ENCODE data around the gene AGMAT. TPM values are rescaled to one million over a fixed set of nuclear protein-coding genes. Genes with fewer than 3 reads are reported as not detected.

The AGMAT gene
- total and polyA plus RNA-seq, 10 donors = 1.4 to 6.1 (median 3.2) TPM

DNA sequence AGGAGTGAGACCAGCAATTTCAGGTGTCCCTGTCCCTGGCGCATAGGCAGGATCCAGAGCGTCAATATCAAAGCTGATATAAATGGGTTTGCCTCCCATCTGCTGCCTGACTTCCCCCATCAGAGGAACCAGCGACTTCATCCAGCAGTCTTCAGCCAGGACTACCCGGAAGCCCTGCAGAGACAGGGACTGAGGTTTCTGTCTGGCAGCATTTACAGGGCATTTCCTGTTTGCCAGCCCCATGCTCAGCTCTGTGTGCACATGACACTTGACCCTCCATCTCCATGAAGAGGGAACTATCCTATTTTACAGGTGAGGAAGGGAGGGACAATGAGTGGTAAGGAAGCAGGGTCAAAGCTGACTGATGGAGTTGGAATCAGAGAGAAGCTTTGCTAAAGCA is 7.2 kb downstream of the AGMAT start:
- TF ChIP-seq POLR2AphosphoS5 (IDR thresholded peaks at IDR 0.05) (no peak), POLR2A (IDR thresholded peaks at IDR 0.05) (no peak)
- TF ChIP-seq, protein P1, sequence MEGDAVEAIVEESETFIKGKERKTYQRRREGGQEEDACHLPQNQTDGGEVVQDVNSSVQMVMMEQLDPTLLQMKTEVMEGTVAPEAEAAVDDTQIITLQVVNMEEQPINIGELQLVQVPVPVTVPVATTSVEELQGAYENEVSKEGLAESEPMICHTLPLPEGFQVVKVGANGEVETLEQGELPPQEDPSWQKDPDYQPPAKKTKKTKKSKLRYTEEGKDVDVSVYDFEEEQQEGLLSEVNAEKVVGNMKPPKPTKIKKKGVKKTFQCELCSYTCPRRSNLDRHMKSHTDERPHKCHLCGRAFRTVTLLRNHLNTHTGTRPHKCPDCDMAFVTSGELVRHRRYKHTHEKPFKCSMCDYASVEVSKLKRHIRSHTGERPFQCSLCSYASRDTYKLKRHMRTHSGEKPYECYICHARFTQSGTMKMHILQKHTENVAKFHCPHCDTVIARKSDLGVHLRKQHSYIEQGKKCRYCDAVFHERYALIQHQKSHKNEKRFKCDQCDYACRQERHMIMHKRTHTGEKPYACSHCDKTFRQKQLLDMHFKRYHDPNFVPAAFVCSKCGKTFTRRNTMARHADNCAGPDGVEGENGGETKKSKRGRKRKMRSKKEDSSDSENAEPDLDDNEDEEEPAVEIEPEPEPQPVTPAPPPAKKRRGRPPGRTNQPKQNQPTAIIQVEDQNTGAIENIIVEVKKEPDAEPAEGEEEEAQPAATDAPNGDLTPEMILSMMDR (IDR thresholded peaks at IDR 0.05 in 8 of 11, conservative IDR thresholded peaks at IDR 0.05 in 3 of 11) = no peak
- intact Hi-C loops (cut with DNase I; ENCODE audit: low total_unique reads) = no loop called here
- H3K27me3 ChIP-seq (replicated peaks in 1 of 7) = no peaks in the 10 kb centered on the region
- H3K27ac ChIP-seq = peak overlapping the region in 2 of 8 donors; percentile 84 to 89
- H3K9me3 ChIP-seq = no peaks in the 10 kb centered on the region
- no peak for DNase-seq
- H3K4me3 ChIP-seq = no peak overlapping the region
- H3K4me1 ChIP-seq = peaks cover 0 to 42% (median 27%) of the 10 kb centered on the region in 6 donors
- peaks cover 0 to 12% (median 6%) of the 10 kb centered on the region in 6 donors for H3K36me3 ChIP-seq
- 46 to 88% (median 69%) methylated on average over 4 of the region's 4 CpGs for WGBS, 5 donors

DNA sequence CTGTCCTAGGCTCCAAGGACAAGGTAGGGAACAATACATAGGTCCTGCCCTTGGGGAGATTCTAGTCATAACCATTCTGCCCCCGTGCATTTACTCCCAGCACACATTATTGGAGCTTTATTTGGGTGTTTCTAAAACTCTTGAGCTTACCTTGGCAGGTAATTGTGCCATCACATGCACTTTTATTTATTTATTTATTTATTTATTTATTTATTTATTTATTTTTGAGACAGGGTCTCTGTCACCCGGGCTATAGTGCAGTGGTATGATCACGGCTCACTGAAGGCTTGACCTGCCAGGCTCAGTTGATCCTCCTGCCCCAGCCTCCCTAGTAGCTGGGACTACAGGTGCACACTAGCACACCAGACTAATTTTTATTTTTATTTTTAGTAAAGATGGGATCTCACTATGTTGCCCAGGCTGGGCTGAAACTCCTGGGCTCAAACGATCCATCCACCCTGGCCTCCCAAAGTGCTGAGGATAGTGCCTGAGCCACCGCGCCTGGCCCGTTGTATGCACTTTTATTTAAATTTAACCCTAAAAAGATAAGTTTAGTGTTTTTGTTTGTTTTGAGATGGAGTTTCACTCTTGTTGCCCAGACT is 9.2 kb downstream of the AGMAT start:
- no peak for DNase-seq
- Histone ChIP-seq H3K27ac (no peak overlapping the region), H3K9me3 (no peaks in the 10 kb centered on the region), H3K4me3 (no peak overlapping the region), H3K4me1 (peaks cover 0 to 59% (median 33%) of the 10 kb centered on the region in 6 donors), H3K27me3 (replicated peaks in 1 of 7) (no peaks in the 10 kb centered on the region), H3K36me3 (peaks cover 0 to 26% (median 6%) of the 10 kb centered on the region in 6 donors)
- TF ChIP-seq, protein P1 (IDR thresholded peaks at IDR 0.05 in 8 of 11, conservative IDR thresholded peaks at IDR 0.05 in 3 of 11) = no peak
- TF ChIP-seq POLR2AphosphoS5 (IDR thresholded peaks at IDR 0.05) = no peak
- TF ChIP-seq POLR2A (IDR thresholded peaks at IDR 0.05) = no peak
- WGBS, 5 donors = 94 to 96% (median 95%) methylated on average over 7 of the region's 7 CpGs
- intact Hi-C loops (cut with DNase I; ENCODE audit: low total_unique reads) = no loop called here

DNA sequence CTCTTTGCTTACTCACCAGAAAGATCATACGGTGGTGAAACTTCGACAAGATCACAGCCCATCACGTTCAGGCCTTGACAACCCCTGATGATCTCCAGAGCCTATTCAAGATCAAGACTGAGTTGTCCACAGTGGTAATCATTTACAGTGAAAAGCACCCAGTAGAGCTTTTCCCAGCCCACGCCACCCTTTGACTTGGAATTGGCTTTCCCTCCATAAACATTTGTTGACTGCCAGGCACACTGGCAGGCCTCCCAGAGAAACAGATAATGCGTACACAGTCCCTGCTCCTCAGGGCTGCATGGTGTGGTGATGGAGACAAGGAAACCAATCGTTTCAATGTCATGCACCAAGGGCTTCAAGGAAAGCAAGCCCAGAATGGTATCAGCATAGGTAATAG is 10.1 kb downstream of the AGMAT start:
- Histone ChIP-seq H3K36me3 (peaks cover 0 to 35% (median 10%) of the 10 kb centered on the region in 6 donors), H3K4me1 (peaks cover 0 to 54% (median 26%) of the 10 kb centered on the region in 6 donors), H3K4me3 (no peak overlapping the region), H3K27me3 (replicated peaks in 1 of 7) (no peaks in the 10 kb centered on the region), H3K9me3 (no peaks in the 10 kb centered on the region), H3K27ac (no peak overlapping the region)
- intact Hi-C loops (cut with DNase I; ENCODE audit: low total_unique reads) = no loop called here
- no peak for DNase-seq
- WGBS, 5 donors = 86 to 96% (median 93%) methylated on average over 6 of the region's 6 CpGs
- TF ChIP-seq POLR2AphosphoS5 (IDR thresholded peaks at IDR 0.05) (no peak), POLR2A (IDR thresholded peaks at IDR 0.05) (no peak)
- TF ChIP-seq, protein P1 (IDR thresholded peaks at IDR 0.05 in 8 of 11, conservative IDR thresholded peaks at IDR 0.05 in 3 of 11) = no peak

DNA sequence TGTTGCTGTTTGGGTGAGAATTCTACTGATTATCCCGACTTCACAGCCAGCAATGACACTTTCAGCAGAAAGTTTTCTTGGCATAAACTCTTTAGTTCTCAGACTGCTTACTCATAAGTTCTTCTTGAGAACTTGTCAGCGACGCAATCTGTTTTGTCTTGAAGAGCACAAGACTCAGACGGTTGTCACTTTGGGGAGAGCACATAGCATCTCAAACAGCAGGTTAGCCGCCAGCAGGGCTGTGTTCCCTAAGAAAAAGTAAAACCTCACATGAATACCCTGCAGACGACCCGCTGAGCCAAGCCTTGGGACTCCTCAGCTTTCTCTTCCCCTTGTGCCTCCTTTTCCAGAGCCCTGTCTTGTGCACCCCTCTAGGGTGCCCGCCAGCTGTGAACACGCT is 11.4 kb downstream of the AGMAT start:
- 86 to 92% (median 89%) methylated on average over 9 of the region's 9 CpGs for WGBS, 5 donors
- intact Hi-C loops (cut with DNase I; ENCODE audit: low total_unique reads) = no loop called here
- H3K36me3 ChIP-seq = peaks cover 0 to 48% (median 19%) of the 10 kb centered on the region in 6 donors
- no peak overlapping the region for H3K27ac ChIP-seq
- no peak for DNase-seq
- TF ChIP-seq, protein P1 (IDR thresholded peaks at IDR 0.05 in 8 of 11, conservative IDR thresholded peaks at IDR 0.05 in 3 of 11) = no peak
- TF ChIP-seq POLR2AphosphoS5 (IDR thresholded peaks at IDR 0.05) (no peak), POLR2A (IDR thresholded peaks at IDR 0.05) (no peak)
- no peaks in the 10 kb centered on the region for H3K27me3 ChIP-seq (replicated peaks in 1 of 7)
- H3K9me3 ChIP-seq = no peaks in the 10 kb centered on the region
- peaks cover 0 to 42% (median 14%) of the 10 kb centered on the region in 6 donors for H3K4me1 ChIP-seq
- H3K4me3 ChIP-seq = no peak overlapping the region

All from spleen (tissue), 11 donors.